OCI-LY1 (cell line): ENCODE results near the gene UGT1A9.

Experiments used
- H2AFZ ChIP-seq: fragments of 200-600 bp; sonication (generic), shearing (Covaris generic); 2 replicates; pipeline ENCODE4 v1.6.0; 2014; ENCODE audit warnings: antibody characterized with exemption, mild to moderate bottlenecking, low read length
- H3F3A ChIP-seq: fragments of 200-600 bp; sonication (generic), shearing (Covaris generic); 2 replicates; pipeline ENCODE4 v1.6.0; 2014; ENCODE audit warnings: mild to moderate bottlenecking, antibody characterized with exemption, low read length, moderate library complexity; ENCODE audit not compliant: insufficient read depth
- H3K27ac ChIP-seq: fragments of 200-600 bp; sonication (generic); 2 replicates; pipeline ENCODE4 v1.5.1; 2014; ENCODE audit warnings: low read length, mixed run types, mild to moderate bottlenecking, low read depth; ENCODE audit not compliant: poor library complexity, severe bottlenecking
- H3K27me3 ChIP-seq: fragments of 200-600 bp; sonication (generic); 2 replicates; pipeline ENCODE4 v1.6.0; 2014; ENCODE audit warnings: antibody characterized with exemption, mild to moderate bottlenecking, low read length, moderate library complexity; ENCODE audit not compliant: insufficient read depth
- H3K36me3 ChIP-seq: fragments of 200-600 bp; sonication (generic); 2 replicates; pipeline ENCODE4 v1.6.1; 2014; ENCODE audit warnings: mild to moderate bottlenecking, antibody characterized with exemption, low read length, moderate library complexity, mixed read lengths; ENCODE audit not compliant: insufficient read depth
- H3K4me1 ChIP-seq: fragments of 200-600 bp; sonication (generic); 2 replicates; pipeline ENCODE4 v1.5.1; 2014; ENCODE audit warnings: mild to moderate bottlenecking, low read length, moderate library complexity; ENCODE audit not compliant: insufficient read depth, severe bottlenecking
- H3K4me2 ChIP-seq: fragments of 200-600 bp; sonication (generic), shearing (Covaris generic); 2 replicates; pipeline ENCODE4 v1.6.1; 2014; ENCODE audit warnings: low read length
- H3K4me3 ChIP-seq: fragments of 200-600 bp; sonication (generic); 2 replicates; pipeline ENCODE4 v1.5.1; 2014; ENCODE audit warnings: low read length, low read depth, mild to moderate bottlenecking, mixed read lengths; ENCODE audit not compliant: poor library complexity, severe bottlenecking
- H3K79me2 ChIP-seq: fragments of 200-600 bp; shearing (Covaris generic); 2 replicates; pipeline ENCODE4 v1.6.1; 2016; ENCODE audit warnings: mixed run types, low read length, mixed read lengths; ENCODE audit not compliant: insufficient read depth
- H3K9ac ChIP-seq: fragments of 200-600 bp; sonication (generic), shearing (Covaris generic); 2 replicates; pipeline ENCODE4 v1.6.1; 2014; ENCODE audit warnings: mild to moderate bottlenecking, low read length, mixed read lengths
- H3K9me2 ChIP-seq: fragments of 200-600 bp; sonication (generic), shearing (Covaris generic); 2 replicates; pipeline ENCODE4 v1.6.1; 2014; ENCODE audit warnings: low read depth, mild to moderate bottlenecking, low read length, mixed read lengths
- H3K9me3 ChIP-seq: fragments of 200-600 bp; shearing (Covaris generic); 2 replicates; pipeline ENCODE4 v1.6.1; 2014; ENCODE audit warnings: low read length, mixed read lengths
- H4K20me1 ChIP-seq: fragments of 200-600 bp; sonication (generic), shearing (Covaris generic); 2 replicates; pipeline ENCODE4 v1.6.0; 2016; ENCODE audit warnings: mild to moderate bottlenecking, low read length; ENCODE audit not compliant: insufficient read depth
- CTCF ChIP-seq: fragments of 200-600 bp; sonication (generic), shearing (Covaris generic); IDR thresholded peaks from 2 replicates; pipeline ENCODE4 v1.5.1; 2017; ENCODE audit warnings: mild to moderate bottlenecking, antibody characterized with exemption, low read length, moderate library complexity, mixed read lengths
- EZH2 ChIP-seq: fragments of 200-600 bp; sonication (generic), shearing (Covaris generic); IDR thresholded peaks from 2 replicates; pipeline ENCODE4 v1.8.0; 2017; ENCODE audit warnings: borderline replicate concordance, mixed run types, mild to moderate bottlenecking, antibody characterized with exemption, low read length, moderate library complexity, mixed read lengths

Gene UGT1A9

GRCh38 chr2:233681521-233682099 lies 9.9 kb downstream of the UGT1A9 start, which contains the start of gene UGT1A7:
TSS of gene UGT1A7 (plus strand) at chr2:233681901. CDS start at chr2:233681938, 37 bp downstream.
- no peak within 1 kb of the TSS for H3K9ac ChIP-seq
- H3K79me2 ChIP-seq = no peaks in the 10 kb centered on the region
- H3K4me1 ChIP-seq = no peaks in the 10 kb centered on the region
- no peak within 1 kb of the TSS for H3K27ac ChIP-seq
- no peak within 1 kb of the TSS for H2AFZ ChIP-seq
- no peaks in the 10 kb centered on the region for H3K27me3 ChIP-seq
- no peaks in the 10 kb centered on the region for H3K36me3 ChIP-seq
- H4K20me1 ChIP-seq = no peaks in the 10 kb centered on the region
- H3K9me2 ChIP-seq = no peaks in the 10 kb centered on the region; the same call in 1 of the 2 replicates
- no peaks in the 10 kb centered on the region for H3K9me3 ChIP-seq
- no peaks in the 10 kb centered on the region for H3F3A ChIP-seq
- TF ChIP-seq EZH2 (no peak), CTCF (no peak)
- H3K4me2 ChIP-seq = no peak within 1 kb of the TSS
- no peak within 1 kb of the TSS for H3K4me3 ChIP-seq

- Histone ChIP-seq H4K20me1 (no peaks in the 10 kb centered on the region), H3K4me1 (no peaks in the 10 kb centered on the region), H3K9ac (no peak overlapping the region), H3K27me3 (no peaks in the 10 kb centered on the region), H3F3A (no peaks in the 10 kb centered on the region), H3K79me2 (no peaks in the 10 kb centered on the region), H3K27ac (no peak overlapping the region), H2AFZ (no peak overlapping the region), H3K9me2 (no peaks in the 10 kb centered on the region; the same call in 1 of the 2 replicates), H3K9me3 (no peaks in the 10 kb centered on the region), H3K36me3 (no peaks in the 10 kb centered on the region), H3K4me2 (no peak overlapping the region), H3K4me3 (no peak overlapping the region)
- TF ChIP-seq EZH2 = no peak
These were observed 12.9 kb downstream of the UGT1A9 start for GRCh38 chr2:233684640-233685039.

- Histone ChIP-seq H3K79me2 (no peaks in the 10 kb centered on the region), H3K36me3 (no peaks in the 10 kb centered on the region), H3K9ac (no peak overlapping the region), H3K9me2 (no peaks in the 10 kb centered on the region; the same call in 1 of the 2 replicates), H3K4me3 (no peak overlapping the region), H4K20me1 (no peaks in the 10 kb centered on the region), H3K4me2 (no peak overlapping the region), H3K4me1 (no peaks in the 10 kb centered on the region), H3K27me3 (no peaks in the 10 kb centered on the region), H3K27ac (no peak overlapping the region), H3K9me3 (no peaks in the 10 kb centered on the region), H2AFZ (no peak overlapping the region), H3F3A (no peaks in the 10 kb centered on the region)
- TF ChIP-seq EZH2 = no peak
- no peak for TF ChIP-seq CTCF
These were observed 15.2 kb downstream of the UGT1A9 start for GRCh38 chr2:233686928-233687327.

GRCh38 chr2:233688341-233688740 lies 16.6 kb downstream of the UGT1A9 start:
- H3F3A ChIP-seq = no peaks in the 10 kb centered on the region

More at GRCh38 chr2:233688341-233688740, 16.6 kb downstream of the UGT1A9 start:
- no peak overlapping the region for H3K9ac ChIP-seq
- H3K27ac ChIP-seq = no peak overlapping the region
- no peaks in the 10 kb centered on the region for H4K20me1 ChIP-seq
- no peak overlapping the region for H3K4me3 ChIP-seq
- no peaks in the 10 kb centered on the region for H3K4me1 ChIP-seq
- H3K9me2 ChIP-seq = no peaks in the 10 kb centered on the region; the same call in 1 of the 2 replicates
- TF ChIP-seq CTCF = no peak
- no peak for TF ChIP-seq EZH2
- no peak overlapping the region for H3K4me2 ChIP-seq
- no peaks in the 10 kb centered on the region for H3K27me3 ChIP-seq
- H3K36me3 ChIP-seq = no peaks in the 10 kb centered on the region
- no peaks in the 10 kb centered on the region for H3K79me2 ChIP-seq
- no peak overlapping the region for H2AFZ ChIP-seq
- no peaks in the 10 kb centered on the region for H3K9me3 ChIP-seq
